Kidney tubule cell (primary cell): Measurements from ENCODE around the gene TMEM44.

Source experiments
- DNase-seq: peaks from one replicate; pipeline ENCODE4 v3.0.0-alpha.2; 2018; ENCODE audit warnings: low spot score

The TMEM44 gene

DNA sequence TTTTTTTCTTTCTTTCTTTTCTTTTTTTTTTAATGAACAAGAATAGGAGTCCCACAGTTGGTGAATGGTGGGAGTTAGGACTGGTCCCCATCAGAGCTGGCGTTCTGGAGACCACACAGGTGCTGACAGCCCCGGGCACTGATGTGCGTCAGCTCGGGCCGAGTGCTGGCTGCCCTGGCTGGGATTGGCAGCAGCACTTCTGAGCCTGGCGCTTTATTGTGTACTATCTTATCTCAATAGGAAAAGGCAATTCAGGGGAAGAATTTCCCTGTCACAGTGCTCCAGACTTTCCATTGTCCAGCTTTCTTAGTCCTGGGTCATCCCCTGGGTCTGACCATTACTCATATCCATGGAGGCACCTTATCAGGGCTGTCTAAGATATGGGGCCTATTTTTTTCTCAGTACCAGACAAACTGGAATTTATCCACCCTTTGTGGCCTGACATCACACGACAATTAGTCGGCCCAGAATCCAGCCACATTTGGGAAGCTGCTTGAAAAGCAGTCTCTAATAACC, 54.1 kb downstream of the TMEM44 start:
- no peak for DNase-seq

DNA sequence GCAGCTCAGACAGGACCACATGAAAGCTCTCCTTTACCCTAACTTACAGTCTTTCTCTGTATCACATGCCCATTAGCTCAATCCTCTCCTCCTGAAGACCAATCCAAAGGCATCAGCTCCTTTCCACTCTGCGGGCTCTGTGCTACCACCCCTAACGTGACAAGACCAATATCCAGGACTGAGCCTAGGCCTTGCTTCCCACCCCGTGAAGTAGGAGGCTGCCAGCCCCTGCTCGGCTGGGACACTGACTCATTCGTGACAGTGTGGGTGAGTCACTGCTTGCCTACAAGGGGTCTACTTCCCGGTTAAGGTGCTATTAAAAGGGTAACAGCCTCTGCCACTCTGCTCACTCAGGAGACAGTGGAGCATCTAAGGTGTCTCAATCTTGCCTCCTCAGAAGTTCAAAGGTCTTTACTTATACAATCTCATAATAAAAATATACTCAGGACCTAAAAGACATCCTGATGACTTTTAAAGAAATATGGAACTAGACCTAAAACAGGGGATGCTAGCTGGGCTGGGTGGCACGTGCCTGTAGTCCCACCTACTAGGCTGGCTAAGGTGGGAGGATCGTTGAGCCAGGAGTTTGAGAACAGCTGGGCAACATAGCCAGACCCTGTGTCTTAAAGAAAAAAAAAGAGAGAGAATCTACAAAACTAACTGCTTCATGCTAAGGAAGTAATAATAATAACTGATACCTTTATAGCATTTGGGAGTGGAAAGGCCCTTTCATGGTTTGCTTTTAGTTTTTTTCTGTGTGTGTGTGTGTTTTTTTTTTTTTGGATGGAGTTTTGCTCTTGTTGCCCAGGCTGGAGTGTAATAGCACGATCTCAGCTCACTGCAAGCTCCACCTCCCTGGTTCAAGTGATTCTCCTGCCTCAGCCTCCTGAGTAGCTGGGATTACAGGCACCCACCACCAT, 55.0 kb downstream of the TMEM44 start:
- peak; percentile 94 for DNase-seq

- peak; percentile 90 for DNase-seq
Measured at GRCh38 chr3:194575484-194576210, 57.6 kb downstream of the TMEM44 start.

GRCh38 chr3:194574639-194575483, 58.4 kb downstream of the TMEM44 start:
- peak; percentile 90 for DNase-seq

DNA sequence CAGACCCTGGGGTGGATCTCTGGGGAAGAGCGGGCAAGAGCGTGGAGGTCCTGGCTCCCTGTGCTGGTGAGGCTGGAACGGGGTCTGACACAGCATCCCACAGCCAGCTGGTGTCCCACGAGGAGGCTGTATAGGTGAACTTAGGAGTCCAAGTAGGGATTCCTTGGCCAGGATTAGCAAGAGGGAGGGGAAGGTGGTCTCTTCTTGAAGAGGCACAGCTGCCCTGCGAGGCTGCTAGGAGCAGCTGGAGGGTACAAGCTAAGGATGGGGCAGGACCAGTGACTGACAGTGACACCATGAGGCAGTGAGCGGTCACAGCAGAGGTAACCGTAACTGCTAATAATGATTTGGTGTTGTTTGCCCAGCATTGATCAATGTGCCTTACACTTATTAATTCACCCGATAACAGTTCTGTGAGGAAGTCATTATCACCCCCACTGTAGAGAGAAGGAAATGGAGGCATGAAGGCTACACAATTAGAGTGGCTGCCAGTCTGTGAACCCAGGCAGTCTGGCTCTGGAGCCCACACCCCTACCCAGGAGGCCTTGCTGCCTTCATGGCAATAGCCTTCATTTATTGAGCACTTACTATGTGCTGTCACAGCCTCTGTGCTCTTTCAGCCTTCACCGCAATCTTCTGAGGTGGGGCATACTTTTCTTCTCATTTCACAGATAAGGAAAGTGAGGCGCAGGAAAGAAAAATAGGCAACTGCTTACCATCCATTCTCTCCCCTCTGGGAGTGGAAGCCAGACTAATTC, 59.4 kb downstream of the TMEM44 start:
- DNase-seq = peak; percentile 73

DNA sequence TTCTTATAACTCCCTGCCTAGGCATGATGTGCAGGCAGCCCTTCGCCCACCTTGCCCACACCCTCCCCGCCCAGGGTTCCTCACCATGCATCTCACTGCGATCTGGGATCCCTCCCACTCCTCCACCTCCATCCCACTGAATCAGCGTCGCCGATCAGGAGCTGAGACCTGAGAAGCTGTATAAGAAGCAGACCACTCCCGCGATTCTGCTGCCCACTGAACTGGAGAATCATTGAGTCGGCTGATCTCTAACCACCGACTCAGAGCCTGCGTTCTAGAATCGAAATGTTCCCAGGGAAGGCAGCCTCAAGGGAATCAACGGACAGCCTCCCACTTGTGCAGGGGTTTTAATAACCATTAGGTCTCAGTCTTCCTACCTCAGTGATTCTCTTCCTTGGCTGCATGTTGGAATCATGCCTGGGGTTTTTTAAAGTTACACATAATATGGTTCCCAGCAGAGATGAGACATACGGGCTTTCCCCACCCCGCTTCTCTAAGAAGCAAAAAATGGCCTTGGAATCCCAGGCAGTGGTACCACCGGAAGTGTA, 60.2 kb downstream of the TMEM44 start:
- DNase-seq = peak; percentile 92

DNA sequence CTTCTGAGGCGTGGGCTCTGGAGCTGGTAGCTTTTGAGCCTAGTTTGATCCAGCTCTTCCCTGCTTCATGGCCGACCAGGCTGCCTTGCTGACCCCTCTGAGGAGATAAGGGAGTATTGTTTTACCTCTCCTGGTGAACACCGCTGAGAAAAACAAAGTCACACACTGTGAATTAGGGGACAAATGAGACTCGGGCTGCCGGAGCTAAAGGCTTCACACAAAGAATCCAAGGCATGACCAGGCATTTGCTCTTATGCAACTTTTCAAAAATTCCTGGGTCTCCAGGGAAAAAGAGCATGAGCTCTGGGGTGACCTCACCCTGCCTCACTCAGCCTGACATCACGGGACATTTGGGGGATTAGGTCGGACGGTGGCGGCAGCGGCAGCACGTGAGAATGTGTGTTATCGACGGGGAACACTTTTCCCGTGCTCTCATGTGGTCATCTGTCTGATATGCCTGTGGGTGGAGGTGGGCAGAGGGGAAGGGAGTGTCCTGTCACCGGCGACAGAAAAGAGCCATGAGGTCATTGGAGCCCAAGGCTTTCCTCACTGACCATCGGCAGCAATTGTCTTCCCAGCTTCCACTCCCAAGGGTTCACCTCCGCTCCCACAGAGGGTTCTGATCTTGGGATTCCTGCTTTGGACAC, 61.0 kb downstream of the TMEM44 start:
- DNase-seq = peak; percentile 96

DNA sequence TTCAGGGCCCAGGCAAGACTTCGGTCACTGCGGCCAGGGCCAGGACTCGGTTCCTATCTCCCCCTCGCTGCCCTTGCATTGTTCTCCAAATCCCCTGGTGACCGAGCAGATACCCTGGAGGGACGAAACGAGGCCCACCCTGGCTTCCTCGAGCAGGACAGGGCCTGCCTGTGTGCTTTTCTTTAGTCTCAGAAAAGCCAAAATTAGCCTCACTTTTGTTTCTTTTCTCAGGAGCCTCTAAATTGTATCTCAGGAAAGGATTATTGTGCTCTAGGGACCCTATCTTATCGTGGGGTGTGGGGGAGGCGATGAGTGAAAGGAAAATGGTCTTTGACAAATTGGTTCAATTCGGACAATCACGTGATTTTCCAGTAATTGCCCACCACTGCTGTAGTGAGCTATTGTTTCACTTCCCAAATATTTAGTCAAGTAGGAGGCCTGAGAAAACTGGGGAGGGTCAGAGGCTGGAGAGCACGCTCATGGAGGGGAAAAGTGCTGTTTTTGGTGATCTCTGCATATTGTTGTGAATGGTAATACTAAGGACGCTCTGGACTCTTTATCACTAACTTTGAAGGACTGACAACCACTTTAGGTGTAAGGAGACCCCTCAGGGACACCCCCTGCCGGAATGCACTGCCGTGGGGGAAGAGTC, 61.6 kb downstream of the TMEM44 start:
- DNase-seq = no peak

DNA sequence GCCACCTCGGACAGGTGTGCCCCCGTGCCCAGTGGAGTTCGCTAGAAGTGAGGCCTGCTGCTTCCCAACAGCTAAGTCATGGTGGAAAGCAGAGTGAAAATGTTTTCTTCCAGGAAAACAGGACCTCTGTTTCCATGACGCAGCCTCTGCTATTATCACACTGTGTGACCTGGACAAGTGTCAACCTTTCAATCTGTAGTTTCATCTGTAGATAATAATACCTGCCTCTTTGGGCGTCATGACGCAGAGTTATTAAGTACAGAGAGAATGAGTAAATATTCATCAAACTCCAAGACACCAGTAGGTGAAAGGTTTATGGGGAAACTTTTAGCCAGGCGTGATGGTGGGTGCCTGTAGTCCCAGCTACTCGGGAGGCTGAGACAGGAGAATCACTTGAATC, 62.3 kb downstream of the TMEM44 start:
- DNase-seq = no peak

DNA sequence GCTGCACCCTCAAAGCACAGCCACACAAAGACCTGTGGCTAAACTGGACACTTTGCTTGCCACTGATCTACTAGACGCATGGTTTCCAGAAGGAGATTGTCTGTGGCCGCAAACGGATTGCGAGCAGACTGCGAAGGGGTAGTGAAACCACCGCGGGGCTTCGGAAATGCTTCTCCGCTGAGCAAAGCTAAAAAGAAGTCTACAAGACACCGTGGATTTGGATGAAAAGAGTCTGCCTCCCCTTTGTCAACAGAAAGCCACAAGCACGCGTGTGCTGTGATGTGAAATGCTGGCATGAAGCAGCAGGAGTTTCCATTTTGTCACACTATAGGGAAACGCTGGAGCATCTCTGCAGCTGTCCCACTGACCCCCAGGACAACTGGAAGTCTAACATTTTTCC, 63.0 kb downstream of the TMEM44 start:
- no peak for DNase-seq

DNA sequence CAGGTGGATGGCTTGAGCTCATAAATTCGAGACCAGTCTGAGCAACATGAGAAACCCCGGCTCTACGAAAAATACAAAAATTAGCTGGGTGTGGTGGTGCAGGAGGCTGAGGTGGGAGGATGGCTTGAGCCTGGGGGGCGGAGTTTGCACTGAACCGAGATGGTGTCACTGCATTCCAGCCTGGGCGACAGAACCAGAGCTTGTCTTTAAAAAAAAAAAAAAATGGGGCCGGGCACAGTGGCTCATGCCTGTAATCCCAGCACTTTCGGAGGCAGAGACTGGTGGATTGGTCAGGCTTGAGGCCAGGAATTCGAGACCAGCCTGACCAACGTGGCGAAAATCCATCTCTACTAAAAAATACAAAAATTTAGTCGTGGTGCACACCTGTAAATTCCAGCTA, 64.0 kb downstream of the TMEM44 start:
- no peak for DNase-seq

DNA sequence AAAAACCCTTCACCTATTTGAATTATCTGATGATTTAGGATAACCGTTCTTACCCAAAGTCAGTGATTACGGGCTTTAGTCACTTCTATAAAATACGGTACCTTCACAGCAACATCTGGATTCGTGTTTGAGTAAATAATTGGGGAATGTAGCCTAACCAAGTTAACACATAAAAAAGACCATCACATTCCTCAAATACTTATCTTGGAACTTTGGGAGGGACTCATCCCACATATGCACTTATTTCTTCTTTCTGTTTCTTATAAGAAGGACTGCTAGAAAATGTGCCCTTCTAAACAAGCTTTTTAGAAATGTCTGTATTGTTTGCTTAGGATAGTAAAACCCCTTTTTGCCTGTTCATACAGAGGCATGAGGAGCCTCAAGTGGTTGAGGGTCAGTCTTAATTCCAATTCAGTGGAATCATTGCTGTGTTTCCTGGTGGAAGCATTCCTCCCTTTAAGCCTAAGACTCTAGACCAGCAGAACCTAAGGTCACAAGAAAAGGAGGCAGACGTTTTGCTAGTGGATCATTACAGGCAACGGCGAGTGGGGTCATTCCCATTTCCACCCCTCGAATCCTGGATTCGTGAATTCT, 67.5 kb downstream of the TMEM44 start:
- DNase-seq = peak; percentile 44

DNA sequence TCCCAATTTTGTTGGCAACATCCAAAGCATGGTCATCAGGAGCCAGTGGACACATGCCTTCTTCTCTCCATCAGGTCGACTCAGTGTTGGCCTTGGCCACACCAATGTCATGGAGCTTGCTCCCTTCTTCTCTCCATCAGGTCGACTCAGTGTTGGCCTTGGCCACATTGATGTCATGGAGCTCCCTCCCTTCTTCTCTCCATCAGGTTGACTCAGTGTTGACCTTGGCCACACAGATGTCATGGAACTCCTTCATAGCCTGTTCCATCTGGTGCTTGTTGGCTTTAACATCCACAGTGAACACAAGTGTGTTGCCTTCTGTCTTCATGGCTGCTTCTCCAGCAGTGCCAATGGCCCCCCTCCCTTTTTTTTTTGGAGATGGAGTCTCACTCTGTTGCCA, 70.2 kb downstream of the TMEM44 start:
- no peak for DNase-seq

DNA sequence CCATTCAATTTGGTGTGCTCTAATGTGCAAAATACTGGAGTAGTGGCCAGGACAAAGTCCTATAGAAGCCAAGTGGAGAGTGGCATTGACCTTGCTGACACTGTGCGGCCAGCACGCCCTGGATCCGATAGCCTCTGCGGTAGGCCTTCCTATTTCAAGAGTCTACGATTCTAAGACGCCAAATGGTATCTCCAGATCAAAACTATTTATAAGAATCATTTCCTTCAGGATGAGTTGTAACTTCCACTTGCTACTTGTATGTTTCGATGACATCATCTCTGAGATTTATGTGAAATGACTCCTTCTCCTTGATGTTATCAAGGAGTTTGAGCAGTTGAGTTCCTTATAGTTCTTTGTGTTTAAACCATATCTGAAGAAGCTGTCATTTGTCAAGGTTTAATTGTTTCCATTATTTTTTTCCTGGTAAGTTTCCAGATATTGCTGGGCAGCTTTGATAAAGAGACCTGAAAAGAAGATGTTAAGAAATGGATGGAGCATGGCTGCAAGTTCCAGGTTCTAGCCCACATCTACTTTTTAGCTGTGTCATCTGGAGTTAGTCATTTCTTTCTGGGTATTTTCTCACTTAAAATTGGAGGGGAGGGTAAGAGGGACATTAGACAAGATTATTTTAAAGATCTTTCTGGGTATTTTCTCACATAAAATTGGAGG, 71.8 kb downstream of the TMEM44 start:
- peak; percentile 60 for DNase-seq

- no peak for DNase-seq
Measured at GRCh38 chr3:194560047-194560446, 73.2 kb downstream of the TMEM44 start.

DNA sequence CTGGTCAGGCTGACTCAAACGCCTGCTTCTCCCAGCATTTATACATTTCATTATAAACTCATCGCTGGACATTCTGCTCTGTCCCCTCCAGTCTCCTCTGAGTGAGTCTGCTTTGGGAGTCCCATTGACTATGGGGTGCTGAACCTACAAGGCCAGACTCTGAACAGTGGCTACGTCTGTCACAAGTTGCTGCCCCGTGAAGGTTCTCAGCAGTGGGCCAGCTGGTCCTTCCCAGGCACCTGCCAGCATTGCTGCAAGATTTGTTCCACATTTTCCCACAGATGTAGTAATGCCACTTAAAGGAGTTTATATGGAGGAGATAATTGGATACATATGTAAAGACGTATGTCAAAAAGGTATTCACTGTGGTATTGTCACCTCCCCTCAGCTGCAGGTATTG, 73.7 kb downstream of the TMEM44 start:
- DNase-seq = no peak

- peak; percentile 24 for DNase-seq
Measured at GRCh38 chr3:194556086-194557056, 76.8 kb downstream of the TMEM44 start.
